NCI-H2196 treated with DMSO at 0.1 percent for 48 hours (cell line): ENCODE measurements around the gene ANXA4.
"Not testable (repeated sequence)": the region's sequence is repeated elsewhere in the genome, so short reads cannot be mapped to it uniquely, and the experiment has no call there.

Source experiments
- DNase-seq: peaks from one replicate; lab custom pipeline; 2025; ENCODE audit not compliant: unreplicated experiment; lab: John Stamatoyannopoulos, UW

ANXA4 gene

DNA sequence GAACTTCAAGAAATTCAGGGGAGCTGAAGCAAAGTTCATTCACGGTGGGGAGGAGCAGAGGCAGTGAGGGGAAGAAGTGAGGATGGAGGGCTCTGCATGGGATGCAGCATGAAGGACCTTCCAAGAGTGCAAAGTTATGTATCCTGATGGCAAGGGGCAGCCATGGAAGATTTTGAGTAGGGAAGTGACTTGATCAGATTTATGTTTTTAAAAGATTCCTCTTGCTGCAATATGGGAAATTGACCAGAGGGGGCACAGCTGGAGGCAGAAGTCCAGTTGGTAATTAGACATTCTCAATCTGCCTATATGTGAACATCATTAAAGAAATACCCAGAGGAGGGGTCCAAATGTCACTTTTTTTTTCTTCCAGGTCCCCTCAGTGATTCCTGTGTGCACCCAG is 21.5 kb upstream of the ANXA4 start:
- no peak for DNase-seq

DNA sequence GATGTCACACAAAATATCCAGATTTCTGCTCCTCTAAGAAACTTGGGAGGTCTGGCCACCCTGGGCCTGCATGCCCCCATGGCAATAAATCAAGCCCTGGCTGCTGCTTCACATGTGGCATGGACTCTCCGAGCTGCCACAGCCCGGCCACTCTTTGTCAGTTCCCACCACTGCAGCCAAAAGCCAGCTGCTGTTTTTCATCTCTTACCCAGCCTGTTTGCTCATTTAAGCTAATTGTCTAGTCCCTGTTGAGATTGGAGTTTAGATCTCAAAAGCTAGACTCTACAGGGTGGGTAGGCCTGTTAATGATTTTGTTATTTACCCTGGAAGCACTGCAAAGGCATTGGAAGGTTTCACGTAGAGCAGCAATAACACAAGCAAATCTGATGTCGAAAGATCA is 20.9 kb upstream of the ANXA4 start:
- no peak for DNase-seq

DNA sequence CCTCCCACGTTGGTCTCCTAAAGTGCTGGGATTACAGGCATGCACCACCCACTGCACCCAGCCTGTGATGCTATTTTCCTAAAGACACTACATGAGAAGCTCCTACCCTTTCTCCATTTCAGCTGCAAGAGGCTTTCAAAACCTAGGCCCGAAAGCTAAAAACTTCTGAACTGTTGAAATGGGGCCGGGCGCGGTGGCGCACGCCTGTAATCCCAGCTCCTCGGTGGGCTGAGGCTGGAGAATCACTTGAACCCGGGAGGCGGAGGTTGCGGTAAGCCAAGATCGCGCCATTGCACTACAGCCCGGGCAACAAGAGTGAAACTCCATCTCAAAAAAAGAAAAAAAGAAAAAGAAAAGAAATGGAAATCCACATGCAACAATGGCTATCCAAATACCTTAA is 18.1 kb upstream of the ANXA4 start:
- no peak for DNase-seq

DNA sequence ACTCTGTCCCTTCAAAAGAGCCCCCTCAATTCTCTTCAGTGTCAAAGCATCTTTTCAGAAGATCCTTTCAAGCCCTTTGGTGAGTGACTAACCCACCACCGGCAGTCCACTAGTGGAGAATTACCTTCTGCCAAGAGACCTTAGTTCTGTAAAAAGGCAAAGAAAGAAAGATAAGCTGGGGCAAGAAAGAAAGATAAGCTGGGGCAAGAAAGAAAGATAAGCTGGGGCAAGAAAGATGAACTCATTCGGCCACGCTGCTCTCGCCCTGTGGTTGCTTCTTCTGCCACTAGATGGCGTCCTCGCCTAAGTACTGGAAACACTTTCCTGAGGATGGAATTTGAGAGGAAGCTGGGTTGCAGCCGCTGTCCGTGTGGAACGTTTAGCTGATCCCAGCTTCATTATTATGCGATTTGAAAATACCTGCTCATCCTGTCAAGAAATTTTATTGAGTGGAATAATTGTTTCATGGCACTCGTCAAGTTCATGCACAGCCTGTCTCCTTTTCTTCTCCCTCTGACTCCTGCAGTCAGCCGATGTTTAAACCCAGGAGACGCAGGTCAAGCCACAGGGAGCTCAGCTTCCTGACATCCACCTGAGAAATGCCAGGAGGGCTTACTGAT is 17.3 kb upstream of the ANXA4 start:
- DNase-seq, result no peak

DNA sequence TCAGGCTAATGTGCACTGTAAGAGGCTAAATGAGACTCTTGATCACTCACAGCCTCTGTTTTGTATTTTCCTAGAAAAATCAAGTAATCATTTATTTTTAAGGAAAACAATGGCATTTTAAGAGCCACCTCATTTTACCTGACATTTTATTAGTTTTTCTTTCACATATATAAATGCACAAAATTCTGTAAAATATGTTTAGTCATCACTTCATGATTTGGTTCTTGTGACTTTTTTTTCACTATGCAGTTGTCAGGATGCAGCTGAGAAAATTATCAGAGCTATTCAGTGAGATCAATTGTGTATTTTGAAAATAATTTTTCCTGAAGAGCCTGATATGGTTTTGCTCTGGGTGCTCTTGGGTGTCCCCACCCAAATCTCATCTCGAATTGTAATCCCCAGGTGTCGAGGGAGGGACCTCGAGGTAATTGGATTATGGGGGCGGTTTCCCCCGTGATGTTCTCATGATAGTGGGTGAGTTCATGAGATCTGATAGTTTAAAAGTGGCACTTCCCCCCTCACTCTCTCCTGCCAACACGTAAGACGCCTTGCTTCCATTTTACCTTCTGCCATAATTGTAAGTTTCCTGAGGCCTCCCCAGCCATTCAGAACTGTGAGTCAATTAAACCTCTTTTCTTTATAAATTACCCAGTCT is 16.1 kb upstream of the ANXA4 start:
- DNase-seq, result no peak

DNA sequence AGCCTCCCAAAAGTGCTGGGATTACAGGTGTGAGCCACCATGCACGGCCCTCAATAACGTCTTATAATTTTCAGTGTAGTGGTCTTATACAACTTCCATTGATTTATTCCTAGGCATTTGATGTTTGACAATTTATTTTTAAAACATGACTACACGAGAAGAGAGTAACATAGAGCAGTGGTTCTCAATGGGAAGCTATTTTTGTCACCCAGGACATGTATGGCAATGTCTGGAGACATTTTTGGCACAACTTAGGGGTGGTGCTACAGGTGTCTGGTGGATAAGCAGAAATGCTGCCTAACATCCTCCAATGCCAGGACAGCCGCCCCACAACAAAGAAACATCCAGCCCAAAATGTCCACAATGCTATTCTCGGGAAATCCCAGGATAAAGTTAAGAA is 12.7 kb upstream of the ANXA4 start:
- DNase-seq, result no peak

DNA sequence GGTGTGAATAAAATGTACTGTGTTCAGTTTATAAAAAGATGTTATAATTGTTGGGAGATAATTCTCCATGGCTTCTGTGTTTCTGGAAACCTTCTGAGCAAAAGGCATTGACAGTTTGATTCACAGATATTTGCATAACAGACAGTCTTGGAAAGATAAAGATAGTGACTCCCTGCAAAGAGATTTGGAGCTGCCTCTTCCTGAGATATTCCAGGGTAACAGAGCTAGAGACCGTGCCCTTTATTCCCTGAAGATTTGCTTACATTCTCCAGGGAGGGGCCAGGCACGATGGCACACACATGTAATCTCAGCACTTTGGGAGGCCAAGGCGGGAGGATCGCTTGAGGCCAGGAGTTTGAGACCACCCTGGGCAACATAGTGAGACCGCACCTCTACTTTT is 12.2 kb upstream of the ANXA4 start:
- no peak for DNase-seq

DNA sequence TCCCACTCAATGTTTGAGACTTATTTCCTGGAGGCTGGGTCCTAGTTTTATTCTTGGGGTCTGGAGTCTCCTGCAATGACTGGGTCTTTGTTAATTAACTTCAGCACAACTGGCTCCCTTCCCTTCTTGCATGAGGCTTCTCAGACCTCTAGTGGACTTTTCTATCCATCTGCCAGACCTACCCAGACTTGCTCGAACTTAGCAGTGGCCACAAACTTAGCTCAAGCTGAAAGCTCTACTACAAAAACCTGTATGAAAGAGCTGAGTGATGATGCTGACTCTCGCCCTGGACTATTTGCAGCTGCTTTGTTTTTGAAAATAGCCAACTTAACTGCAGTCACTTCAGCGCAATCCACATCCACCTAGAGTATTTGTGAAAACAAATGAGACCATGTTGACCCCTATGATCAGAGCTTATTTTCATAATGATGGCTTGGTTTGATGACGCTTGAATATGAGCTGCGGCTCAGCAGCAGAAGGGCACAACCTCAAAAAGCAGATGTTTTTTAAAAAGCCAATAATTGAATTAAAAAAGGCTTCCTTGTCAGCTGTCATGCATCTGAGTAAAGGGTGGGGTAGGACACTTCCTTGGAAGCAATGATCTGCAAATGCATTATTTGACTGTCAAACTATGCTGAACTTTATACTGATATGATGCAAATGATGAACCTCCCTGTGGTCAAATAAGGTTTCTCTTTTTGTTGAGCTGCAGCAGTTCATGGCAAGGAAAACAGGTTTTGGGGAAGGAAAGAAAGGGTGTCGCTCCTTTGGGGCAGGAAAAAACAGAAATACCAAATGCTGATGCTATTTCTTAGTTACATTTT is 10.6 kb upstream of the ANXA4 start:
- DNase-seq, result no peak

DNA sequence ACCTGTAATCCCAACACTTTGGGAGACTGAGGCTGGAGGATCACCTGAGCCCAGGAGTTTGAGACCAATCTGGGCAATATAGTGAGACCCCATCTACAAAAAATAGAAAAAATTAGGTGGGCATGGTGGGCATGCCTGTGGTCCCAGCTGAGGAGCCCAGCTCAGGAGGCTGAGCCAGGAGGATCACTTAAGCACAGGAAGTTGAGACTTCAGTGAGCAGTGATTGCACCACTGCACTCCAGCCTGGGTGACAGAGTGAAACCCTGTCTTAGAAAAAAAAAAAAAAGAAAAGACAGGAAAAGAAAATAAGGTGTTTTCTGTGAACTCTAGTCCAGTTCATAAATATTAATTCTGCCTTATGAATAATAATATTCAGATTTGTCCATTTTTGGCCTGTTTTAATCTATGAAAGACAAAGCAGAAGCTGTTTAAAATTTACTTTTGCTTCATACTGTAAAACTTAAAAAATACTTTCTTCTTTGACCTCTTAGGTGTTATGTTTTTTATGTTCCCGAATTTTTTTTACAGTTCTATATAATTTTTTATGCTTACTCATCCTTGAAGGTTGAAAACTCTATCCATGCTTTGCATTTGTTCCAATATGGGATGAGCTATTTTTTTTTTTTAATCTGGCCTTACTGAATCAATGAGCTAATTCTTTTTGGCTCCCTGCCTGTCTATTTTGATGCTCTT is 8.4 kb upstream of the ANXA4 start:
- DNase-seq, result no peak

DNA sequence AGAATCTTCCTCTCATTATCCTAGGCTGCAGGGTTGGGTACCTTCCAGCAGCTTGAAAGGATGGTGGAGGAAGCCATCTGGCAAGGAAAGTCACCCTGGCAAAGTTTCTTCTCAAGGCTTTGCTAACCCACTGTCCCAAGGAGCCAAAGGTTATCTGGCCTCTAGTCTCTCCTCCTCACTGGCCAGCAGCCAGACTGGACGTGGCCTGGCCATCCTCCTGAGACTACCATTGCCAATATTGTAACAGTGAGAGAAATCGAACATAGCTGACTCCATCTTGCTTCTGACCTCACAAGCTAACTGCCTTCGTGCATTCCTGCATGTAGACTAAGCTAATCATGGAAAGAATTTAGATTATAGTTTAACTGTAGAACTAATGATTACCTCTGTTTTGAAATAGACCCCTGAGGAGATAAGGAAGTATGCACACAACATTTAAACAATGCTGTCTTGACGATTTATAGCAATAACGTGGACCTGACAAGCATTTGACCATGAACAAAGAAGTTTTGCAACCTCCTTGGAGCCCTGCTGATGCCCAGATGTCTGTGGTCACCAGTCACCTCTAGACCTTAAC is 7.8 kb upstream of the ANXA4 start:
- no peak for DNase-seq

DNA sequence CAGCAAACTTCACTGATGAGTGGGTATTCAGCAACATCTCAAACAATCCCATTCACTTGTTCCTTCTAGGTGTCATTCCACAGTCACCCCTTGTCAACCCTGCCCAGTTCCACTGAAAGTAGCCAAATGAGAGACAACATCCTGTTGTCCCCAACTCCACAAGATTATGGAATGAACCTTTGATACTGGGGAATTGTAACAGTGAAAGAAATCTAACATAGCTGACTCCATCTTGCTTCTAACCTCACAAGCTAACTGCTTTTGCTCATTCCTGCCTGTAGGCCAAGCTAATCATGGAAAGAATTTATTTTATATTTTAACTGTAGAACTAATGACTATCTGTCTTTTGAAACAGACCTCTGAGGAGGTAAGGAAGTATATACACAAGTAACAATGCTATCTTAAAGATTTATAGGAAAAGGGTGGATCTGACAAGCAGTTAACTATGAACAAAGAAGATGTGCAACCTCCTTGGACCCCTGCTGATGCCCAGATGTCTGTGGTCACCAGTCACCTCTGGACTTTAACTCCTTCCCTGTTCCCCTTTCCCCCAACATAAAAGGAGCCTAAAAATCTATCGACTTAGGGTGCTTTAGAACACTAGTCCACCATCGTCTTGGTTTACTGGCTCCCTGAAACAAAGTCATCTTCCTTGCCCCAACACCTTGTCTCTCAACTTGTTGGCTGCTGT is 6.9 kb upstream of the ANXA4 start:
- DNase-seq, result no peak

DNA sequence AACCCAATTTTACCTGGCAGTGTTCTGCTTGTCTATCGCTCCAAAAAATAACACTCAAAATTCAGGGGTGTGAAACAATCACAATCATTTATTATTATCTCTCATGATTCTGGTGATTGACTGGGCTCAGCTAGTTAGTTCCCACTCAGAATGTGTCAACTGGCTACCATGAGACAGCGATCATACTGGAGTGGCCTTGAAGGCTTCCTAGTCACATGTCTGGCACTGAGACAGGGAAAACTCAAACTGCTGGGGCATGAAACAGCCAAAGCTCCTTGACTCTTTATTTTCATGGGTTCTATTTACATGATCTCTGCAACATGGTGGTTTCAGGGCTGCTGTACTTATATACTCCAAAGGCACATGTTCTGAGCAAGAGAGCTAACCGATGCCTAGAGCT is 6.2 kb upstream of the ANXA4 start:
- DNase-seq, result no peak

DNA sequence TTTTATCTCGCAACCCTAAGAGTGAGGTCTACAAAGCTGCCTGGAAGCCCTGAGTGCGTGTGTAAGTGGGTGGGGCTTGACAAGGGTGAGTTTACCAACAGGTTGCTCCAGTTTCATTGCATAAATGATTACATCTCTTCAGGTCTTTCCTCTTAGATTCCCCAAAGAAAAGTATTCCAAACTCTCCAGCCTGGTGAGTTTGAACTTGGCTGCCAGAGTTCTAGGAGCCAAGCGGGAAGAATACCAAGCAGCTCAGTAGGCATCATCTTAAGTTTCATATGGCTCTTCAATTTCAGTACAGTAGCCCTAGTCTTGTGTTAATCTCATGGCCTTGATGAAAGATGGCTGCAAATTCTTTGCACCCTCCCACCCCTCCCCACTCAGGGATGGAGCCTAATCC is 3.8 kb upstream of the ANXA4 start:
- DNase-seq, result not testable (repeated sequence)

DNA sequence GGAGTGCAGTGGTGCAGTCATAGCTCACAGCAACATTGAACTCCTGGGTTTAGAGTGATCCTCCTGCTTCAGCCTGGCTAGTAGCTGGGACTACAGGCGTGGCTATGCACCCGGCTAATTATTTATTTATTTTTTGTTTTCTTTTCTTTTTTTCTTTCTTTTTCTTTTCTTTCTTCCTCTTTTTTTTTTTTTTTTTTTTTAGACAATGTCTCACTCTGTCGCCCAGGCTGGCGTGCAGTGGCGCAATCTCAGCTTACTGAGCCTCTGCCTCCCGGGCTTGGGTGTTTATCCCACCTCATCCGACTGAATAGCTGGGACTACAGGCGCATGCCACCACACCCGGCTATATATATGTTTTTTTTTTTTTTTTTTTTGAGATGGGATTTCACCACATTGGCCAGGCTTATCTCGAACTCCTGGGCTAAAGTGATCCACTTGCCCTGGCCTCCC is 1.4 kb upstream of the ANXA4 start:
- DNase-seq, result no peak

DNA sequence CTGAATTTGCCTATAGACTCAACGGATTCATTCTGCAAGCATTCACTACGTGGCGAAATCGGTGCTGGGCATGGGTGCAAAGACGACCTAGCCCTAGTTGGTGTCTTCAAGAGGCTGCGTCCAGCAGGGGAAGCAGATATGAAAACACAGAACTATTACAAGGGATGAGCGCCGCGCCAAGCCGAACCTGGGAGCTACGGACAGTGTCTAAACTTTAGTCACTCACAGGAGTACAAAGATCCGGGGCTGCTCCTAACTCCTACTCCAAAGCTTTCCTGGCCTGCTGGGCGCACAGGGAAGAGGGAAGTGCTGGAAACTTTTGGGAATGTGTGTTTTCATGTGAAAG is 732 bp upstream of the ANXA4 start:
- DNase-seq, result no peak

DNA sequence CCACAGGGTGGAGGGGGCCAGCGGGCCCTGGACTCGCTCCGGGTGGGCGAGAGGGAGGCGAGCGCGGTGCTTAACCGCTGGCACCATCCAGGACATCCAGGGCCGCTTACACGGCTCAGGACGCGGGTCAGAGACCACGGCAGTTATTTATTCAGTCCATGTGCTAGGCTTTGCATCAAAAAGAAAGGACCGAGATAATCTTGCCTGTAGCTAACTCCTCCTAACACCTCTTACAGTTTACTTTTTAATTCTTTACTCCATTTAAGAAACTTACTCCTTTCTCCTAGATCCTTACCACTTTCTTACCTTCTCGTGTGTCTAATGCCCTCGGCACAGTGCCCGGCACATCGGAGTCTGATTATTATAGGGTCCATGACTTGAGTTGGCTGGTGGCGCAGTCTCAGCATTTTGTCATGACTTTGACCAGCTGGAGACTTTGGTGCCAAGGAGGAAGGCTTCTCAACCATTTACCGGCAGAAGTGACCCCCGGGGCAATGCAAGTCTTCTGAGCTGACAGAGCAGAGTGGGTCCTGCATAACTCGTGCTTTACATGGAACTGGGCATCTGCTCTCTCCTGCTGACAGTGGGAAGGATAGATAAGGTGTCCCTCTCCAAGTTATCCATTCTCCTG is 503 bp downstream of the ANXA4 start:
- no peak for DNase-seq

DNA sequence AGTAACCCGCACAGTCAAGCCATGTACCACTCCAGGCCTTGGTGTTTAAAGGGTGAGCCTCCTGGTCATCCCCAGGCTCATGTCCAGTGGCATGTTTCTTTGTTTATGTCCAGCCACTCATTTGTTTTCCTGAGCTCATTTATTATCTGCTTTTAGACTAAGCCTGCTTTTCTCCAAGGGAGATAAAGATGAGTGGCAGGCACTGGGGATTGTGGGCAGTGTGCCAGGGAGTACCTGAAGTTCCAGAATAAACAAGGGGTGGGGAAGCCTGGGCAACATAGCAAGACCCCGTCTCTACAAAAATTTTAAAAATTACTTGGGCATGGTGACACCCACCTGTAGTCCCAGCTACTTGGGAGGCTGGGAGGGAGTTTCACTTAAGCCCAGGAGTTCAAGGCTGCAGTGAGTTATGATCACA is 1.9 kb downstream of the ANXA4 start:
- no peak for DNase-seq

DNA sequence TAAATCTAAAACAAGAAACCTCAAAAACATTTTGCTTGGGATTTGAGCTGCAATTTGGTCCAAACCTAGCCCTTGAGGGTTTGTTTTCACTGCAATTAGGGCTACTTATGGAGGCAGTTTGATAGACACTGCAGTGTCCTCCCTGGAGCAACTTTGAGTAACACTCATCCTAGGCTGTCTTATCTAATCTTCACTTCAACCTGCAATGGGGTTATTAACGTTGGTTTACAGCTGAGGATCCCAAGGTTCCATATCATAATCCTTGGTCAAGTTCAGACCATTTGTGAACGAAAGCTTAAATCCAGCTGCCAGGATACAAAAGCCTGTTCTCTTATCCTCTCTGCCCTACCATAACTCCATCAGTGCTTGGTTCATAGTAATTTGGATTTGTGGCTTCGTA is 2.5 kb downstream of the ANXA4 start:
- DNase-seq, result no peak

DNA sequence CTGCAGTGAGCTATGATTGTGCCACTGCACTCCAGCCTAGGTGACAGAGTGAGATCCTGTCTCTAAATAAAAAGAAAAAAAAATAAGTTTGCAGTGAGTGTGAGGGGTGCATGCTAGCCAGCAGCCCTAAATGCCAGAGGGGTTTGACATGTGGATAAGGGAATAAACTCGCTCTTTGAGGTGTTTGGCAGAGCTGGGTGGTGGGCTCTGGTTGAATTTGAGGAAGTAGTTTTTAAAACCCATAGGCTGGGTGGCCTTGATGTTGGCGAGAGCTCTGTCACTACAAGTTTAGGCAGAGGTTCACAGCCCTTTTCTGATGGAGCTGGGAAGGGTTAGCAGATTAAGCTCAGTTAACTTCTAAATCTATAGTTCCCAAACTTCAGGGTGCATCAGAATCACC is 3.1 kb downstream of the ANXA4 start:
- no peak for DNase-seq

DNA sequence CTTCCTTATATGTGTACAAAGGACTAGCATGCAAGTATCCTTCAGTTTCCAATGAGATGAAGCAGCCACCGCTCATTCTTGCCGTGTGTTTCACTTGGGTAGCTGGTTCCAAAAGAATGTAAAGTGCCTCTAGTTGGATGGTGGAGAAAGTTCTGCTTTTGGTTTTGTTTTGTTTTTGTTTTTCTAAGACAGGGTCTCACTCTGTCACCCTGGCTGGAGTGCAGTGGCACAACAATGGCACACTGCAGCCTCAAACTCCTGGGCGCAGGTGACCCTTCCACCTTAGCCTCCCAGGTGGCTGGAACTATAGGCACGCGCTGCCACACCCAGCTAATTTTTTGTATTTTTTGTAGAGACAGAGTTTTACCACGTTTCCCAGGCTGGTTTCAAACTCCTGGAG is 8.3 kb downstream of the ANXA4 start:
- DNase-seq, result no peak
